ENCODE measurements around the gene ACOT8.

- TF ChIP-seq CTCF (IDR thresholded peaks at IDR 0.05) (no peak), EZH2 (IDR thresholded peaks at IDR 0.05) (no peak)
These were observed 45.1 kb upstream of the ACOT8 start for GRCh38 chr20:45902199-45902701.

Data from neural progenitor cell (in vitro differentiated cells).